GM19328 (cell line): ENCODE results near the gene PLB1.

ENCODE experiments used
- ATAC-seq: cut with Tn5 transposase; IDR thresholded peaks from one replicate; pipeline ENCODE4 v1.9.1; 2021; ENCODE audit warnings: mild to moderate bottlenecking, moderate library complexity; ENCODE audit not compliant: unreplicated experiment

Gene PLB1

GRCh38 chr2:28681606-28682005 lies 185.7 kb downstream of the PLB1 start:
- ATAC-seq = no peak

DNA sequence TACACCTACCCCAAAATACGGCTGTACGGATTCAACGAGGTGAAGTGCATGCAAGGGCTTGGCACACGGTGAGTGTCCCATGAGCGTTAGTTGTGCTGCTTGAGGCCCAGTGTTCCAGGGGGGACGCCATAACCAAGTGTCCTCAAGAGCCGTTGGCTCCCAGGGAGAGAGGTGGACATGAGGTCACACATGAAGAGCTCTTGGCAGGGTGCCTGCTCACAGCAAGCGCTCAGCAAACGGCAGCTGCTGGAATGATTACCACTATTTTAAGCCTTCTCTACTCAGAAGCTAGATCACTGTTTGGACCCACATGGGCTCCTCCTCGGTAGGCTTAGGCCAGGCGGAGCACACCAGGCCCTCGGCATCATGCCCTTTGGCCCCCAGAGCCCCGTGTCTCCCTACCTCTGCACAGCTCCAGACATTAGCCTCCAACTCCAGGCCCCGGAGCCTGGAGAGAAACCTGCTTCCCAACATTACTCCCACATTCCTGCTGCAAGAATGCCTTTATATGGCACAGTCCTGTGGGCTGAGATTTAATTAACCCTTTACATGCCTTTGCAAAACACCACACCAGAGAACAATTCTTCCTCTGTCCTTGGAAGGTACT lies 187.3 kb downstream of the PLB1 start:
- ATAC-seq = no peak

- ATAC-seq = no peak
Observed at GRCh38 chr2:28684142-28684858, 188.4 kb downstream of the PLB1 start.

GRCh38 chr2:28687171-28687570 lies 191.3 kb downstream of the PLB1 start:
- ATAC-seq = no peak

DNA sequence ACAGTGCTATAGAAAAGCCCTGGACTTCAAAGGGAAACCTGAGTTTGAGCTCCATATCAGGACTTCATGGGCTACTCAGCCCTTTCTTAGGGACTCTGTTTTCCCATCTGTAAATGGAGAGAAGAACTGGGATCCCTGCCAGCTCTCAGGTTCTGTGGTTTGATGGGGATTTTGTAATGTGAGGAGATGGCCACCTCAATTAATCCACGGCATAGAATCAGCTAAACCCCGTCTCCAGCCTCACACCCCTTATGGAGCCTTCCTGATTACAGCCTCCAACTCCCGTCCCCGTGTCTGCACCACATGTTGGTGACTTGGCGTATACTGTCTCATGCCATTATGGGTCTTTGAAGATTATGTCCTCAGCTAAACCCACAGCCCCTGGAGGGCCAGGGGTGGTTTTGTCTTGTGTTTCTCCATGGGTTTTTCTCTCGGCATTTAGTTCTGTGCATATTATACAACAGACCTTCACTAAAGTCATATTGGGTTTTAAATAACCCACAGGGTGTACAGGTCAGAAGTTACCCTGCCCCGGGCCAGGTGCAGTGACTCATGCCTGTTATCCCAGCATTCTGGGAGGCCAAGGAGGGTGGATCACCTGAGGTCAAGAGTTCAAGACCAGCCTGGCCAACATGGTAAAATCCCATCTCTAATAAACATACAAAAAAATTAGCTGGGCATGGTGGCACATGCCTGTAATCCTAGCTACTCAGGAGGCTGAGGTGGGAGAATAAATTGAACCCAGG lies 192.0 kb downstream of the PLB1 start:
- no peak for ATAC-seq

DNA sequence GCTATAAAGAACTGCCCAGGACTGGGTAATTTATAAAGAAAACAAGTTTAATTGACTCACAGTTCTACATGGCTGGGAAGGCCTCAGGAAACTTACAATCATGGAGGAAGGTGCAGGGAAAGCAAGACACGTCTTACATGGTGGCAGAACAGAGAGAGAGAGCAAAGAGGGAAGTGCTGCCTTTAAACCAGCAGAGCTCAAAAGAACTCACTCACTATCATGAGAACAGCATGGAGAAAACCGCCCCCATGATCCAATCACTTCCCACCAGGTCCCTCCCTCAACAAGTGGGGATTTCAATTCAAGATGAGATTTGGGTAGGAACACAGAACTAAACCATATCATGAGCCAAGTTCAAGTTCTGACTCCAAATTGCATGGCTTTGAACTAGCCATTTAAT lies 193.0 kb downstream of the PLB1 start:
- no peak for ATAC-seq

GRCh38 chr2:28689771-28690170 lies 193.9 kb downstream of the PLB1 start:
- ATAC-seq = no peak

DNA sequence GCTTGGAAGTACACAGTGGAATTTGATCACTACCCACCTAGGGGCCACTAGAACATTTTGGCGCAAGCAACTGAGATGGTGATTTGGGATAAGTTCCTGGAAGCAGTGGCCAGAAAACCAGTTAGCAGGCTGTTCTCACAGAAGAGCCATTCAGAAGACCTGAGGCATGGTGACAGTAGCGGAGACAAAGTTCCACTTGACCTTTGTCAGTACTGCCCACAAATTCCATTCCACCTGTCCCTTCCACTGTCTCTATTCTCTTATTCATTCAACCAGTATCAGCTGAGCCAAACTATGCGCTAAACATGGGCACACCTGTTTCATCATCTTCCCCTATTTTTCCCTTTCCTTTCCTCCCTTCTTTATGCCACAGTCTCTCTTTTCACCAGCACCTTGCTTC lies 196.6 kb downstream of the PLB1 start:
- no peak for ATAC-seq

GRCh38 chr2:28693223-28693622 lies 197.4 kb downstream of the PLB1 start:
- ATAC-seq = no peak
